CD4-positive, alpha-beta T cell treated with Interleukin-15 for 1 hour (primary cell): Measurements from ENCODE around the gene CABCOCO1.

Experiments used
- DNase-seq: peaks from one replicate; pipeline ENCODE4 v3.0.0-alpha.2; 2020

The CABCOCO1 gene

GRCh38 chr10:61662794-61663259 is at the start of gene CABCOCO1:
Gene CABCOCO1, plus strand, starts transcription at chr10:61662929. Its CDS starts 44 bp downstream, at chr10:61662973.
- no peak for DNase-seq

- DNase-seq, result no peak
Observed at GRCh38 chr10:61613665-61614064, 49.1 kb upstream of the CABCOCO1 start.

DNA sequence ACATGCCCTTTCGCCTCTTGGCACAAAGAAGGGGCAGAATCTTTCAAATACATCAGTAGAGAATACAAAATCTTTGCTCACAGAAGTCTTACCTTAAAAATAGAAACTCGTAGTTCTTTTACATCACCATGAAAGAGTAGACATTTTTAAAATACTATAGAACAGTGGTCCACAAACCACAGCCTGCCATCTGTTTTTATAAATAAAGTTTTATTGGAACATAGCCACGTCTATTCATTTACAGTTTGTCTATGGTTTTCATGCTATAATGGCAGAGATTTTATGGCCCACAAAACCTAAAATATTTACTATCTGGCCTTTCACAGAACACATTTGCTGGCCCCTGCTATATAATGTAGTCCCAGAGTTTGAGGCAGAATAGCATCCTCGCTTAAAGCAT is 46.1 kb upstream of the CABCOCO1 start:
- no peak for DNase-seq

- no peak for DNase-seq
Observed at GRCh38 chr10:61617180-61617579, 45.5 kb upstream of the CABCOCO1 start.

DNA sequence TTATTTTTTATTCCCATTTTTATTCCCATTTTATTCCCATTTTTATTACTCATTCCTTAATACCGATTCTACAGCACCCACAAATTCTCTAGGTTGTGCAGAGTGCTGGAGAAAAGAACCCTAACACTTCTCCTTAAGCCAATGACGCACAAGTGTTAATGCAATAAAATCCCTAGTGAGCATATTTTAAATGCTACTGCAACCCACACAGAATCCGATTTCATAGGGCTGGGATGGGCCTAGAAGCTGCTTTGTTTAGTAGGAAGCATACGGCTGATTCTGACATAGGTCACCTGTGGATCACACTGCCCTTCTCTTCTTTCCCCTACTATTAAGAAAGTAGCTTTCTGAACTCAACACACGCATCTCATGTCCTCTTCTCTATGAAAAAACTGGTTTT is 45.1 kb upstream of the CABCOCO1 start:
- no peak for DNase-seq

DNA sequence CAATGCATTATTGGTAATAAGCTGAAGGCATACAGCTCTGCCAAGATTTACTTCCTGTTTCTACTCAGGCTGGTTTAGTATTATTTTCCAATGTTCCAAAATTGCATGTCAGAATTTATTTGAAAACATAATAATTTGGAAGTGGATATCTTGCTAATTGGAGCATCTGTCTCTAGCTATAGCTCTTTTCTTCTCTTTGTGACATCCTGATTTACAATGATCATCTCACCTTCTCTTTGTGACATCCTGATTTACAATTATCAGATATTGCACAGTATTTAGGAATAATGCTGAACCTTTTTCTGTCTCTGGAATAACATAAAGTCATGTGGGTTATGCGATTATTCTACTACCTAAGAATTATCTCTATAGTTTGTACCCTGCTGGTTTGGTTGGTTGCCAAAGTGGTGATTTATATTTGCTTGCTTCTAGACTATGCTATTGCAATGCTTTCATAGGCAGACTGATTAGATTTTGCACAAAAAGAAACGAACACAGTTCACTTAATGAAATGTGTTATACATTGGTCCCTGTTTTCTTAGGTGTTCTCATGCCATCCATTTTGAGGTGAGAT is 44.3 kb upstream of the CABCOCO1 start:
- DNase-seq, result no peak

GRCh38 chr10:61620506-61620905 is 42.2 kb upstream of the CABCOCO1 start:
- no peak for DNase-seq

DNA sequence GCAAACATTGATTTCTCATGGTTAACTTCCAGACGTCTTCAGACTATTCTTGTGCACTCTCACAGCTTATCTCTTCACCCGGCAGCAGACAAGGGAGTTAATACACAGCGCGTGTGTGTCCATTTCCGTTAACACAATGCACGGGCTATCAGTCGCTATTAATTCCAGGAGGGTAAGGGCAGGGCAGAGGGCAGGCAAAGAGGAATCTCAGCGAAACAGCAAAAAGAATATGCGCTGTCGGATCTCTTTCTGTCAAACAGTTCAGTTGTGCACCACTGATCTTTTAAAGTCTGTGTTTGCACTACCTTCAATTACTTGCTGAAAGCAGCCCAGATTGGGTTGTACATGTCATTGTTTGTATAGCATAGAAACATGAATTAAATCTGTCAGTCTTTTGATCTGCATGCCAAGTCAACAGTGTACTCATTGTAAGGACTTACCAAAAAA is 41.1 kb upstream of the CABCOCO1 start:
- no peak for DNase-seq

DNA sequence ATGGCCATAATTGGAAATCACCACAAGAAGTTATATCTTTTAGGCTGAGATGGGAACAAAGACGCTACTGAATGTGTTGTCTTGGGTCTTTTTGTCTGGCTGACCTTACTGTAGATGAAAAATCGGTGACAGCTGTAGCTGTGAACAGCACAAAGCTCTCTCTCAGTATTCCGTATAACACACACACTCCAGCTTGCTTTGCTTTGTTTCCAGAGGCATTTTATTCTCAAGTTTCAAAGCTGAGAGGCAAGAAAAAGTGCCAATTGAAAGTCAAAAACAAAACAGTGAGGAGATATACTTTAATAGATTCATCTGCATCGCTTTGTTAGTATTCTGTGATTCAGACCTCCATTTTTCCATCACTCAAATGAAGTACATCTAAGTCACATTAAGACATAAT is 39.6 kb upstream of the CABCOCO1 start:
- DNase-seq, result no peak

GRCh38 chr10:61626209-61626608 is 36.5 kb upstream of the CABCOCO1 start:
- DNase-seq, result no peak

GRCh38 chr10:61627266-61627665 is 35.5 kb upstream of the CABCOCO1 start:
- DNase-seq, result no peak

DNA sequence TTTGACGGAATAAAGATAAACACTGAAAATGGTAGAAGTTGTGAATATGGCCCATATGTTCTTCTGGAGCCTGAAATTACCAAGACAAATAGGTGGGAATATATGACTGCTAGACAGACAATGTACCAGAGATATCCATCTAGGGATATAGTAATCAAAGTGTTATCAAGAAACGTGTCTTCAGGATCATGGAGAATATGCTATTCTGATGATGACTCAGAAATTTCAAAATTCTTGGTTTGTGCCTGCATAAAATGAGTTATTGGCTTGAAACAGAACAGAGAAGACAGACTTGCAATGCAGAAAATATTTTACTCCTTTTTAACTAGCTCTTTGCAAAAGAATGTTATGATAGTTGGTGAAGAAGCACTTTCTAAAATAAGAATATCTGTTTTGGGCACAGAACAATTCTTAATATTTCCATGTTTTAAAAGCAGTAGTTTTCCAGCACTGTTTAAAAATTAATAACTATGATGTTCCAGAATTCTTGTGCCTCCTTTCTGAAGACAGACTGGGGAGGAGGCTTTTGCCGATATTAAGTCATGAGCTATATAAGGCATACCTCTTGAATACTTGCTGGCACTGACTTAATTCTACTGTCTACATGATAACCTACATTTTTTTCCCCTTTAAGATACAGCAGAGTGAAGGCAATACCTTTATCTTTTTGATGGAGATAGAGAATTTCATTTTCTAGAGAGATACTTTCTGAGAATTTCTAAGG is 34.4 kb upstream of the CABCOCO1 start:
- DNase-seq, result no peak

DNA sequence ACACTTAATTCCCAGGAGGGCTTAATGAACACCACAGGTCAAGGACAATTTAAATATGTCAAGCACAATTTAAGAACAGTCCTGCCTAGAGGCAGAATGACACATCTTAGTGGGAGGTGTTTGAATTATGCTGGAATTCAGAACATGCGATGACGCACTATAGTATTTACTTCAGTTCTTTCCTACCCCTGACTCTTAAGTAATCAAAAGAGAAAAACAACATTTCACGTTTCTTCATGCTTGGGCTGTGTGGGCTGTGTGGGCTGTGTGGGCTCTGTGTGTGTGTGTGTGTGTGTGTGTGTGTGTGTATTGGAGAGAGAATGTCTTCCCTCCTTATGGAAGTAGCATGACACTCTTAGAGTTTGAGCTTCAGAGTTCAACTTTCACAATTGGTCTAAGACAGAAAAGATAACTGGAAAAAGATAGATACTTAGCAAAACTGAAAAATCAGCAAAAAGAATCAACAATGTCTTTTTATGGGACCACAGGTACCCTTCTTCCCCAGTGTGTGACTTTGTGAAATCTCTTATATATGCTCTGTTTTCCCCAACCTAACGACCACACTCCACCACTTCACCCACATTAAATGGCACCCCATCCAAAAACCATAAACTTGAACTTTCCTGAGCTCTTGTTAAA is 33.7 kb upstream of the CABCOCO1 start:
- no peak for DNase-seq

DNA sequence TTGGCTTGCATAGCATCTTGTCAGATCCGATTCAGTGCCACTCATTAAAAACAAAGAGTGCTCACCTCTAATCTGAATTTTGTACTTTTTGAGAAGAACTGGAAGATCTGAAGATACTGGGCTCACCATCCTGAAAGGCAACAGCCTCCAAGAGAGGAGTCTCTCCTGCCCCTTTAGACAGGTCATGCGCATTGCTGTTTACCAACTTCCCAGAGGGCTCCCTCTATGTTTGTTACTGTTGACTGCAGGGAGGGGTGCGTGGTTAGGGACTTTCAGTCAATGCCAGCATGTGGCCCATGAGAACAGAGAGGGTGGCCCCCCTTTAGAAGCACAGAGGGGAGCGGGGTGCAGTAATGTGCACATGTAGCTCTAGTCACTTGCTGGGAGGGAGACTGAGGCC is 33.2 kb upstream of the CABCOCO1 start:
- DNase-seq, result no peak

GRCh38 chr10:61632057-61632670 is 30.6 kb upstream of the CABCOCO1 start:
- no peak for DNase-seq

DNA sequence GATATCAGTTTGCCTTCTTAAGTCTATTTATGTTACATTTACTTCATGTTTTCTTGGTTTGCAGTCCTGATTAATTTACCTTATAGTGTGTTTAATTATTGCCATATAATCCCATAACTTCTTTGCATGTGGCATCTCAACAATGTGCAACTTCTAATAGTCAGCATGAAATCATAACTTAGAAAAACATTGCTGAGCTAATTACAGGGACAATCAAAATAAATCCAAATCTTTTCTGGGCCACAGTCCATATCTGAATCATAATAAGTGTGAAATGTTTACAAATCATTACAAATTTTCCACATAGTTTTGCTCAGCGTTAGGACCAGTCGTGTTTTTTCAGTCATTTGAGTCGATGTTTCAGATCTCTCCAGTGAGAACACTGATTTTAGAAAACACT is 29.1 kb upstream of the CABCOCO1 start:
- DNase-seq, result no peak

DNA sequence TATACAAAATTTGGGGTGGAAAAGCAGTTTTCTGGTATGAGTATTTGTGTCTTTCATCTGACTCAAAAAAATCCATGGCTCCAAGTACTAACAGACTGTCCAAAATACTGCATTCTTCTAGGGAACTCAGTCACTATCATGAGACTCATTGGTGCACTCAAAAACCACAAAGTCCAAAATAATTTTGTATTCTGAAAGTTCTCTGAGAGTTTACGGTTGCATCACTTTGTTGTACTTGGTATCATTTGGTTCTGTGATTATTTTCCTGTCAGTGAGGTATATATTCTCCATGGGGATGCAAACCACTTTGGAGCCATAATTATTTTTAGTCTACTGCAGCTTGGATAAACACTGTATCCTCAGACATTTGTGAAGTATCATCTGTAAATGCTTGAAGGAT is 28.0 kb upstream of the CABCOCO1 start:
- DNase-seq, result no peak

DNA sequence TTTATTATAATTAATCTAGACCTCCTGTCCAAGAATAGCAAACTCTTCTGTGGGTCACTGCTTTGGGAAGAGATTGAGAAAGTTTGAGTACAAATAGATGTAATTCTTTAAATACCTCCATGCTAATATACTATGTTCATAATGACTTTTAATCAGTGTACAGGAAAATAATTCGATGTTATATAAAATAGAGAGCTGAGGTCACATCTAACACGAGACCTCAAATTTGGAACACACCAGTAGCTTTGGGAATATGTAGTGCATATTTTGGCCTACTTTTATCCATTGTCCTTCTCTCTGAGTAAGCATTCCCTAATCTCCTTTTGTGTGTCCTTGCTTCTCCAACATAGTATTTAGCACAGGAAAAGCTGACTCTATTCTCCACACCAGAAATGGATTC is 27.3 kb upstream of the CABCOCO1 start:
- no peak for DNase-seq

GRCh38 chr10:61635932-61636331 is 26.8 kb upstream of the CABCOCO1 start:
- no peak for DNase-seq

GRCh38 chr10:61639952-61640351 is 22.8 kb upstream of the CABCOCO1 start:
- DNase-seq, result no peak

GRCh38 chr10:61640856-61641255 is 21.9 kb upstream of the CABCOCO1 start:
- no peak for DNase-seq

- no peak for DNase-seq
Observed at GRCh38 chr10:61642150-61642571, 20.6 kb upstream of the CABCOCO1 start.

DNA sequence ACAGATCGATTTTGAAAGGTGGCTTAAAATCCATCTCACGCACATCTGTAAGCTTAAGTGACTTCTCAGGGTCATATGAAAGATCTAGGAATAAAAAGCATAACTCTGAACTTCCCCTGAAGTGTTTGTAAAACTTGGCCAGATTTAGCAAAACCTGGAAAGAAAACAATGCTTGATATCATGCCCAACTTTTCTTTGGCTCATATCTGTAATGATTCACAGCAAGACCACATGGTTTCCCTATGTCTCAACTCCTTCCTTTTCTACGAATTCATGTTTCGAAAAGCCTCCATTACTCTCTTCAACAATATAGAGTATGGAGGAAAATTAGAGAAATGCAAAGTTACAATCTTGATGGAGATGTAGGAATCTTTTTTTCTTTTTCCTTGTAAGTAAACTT is 20.1 kb upstream of the CABCOCO1 start:
- DNase-seq, result no peak

GRCh38 chr10:61643316-61643751 is 19.4 kb upstream of the CABCOCO1 start:
- DNase-seq, result no peak
